ENCODE results near the gene MMP2.
A peak's percentile ranks its signal among the peaks of the same experiment; 100 is the strongest.

Gene MMP2

DNA sequence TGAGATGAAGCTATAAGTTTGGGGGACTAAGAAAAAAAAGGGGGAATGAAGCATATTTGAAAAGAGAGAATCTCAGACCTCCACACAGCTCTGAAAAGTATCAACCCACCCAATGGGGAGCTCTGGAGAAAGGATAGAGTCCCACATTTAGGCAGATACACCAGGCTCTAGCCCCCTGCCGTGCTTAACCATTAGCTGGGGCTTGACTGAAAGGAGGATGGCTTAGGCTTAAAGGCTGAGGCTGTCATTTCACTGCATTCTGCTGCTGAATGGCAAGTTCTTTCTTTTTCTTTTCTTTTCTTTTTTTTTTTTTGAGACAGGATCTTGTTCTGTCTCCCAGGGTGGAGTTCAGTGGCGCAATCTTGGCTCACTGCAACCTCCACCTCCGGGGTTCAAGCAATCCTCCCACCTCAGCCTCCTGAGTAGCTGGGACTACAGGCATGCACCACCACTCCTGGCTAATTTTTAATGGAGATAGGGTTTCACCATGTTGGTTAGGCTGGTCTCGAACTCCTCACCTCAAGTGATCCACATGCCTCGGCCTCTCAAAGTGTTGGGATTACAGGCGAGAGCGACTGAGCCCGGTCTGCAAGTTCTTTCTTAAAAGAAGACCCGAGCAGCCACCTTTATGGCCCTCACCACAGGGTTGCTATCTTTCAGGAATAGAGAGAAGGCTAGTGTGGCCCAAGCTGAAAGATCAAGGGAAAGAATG lies 9.0 kb upstream of the MMP2 start:
- no peak for DNase-seq

DNA sequence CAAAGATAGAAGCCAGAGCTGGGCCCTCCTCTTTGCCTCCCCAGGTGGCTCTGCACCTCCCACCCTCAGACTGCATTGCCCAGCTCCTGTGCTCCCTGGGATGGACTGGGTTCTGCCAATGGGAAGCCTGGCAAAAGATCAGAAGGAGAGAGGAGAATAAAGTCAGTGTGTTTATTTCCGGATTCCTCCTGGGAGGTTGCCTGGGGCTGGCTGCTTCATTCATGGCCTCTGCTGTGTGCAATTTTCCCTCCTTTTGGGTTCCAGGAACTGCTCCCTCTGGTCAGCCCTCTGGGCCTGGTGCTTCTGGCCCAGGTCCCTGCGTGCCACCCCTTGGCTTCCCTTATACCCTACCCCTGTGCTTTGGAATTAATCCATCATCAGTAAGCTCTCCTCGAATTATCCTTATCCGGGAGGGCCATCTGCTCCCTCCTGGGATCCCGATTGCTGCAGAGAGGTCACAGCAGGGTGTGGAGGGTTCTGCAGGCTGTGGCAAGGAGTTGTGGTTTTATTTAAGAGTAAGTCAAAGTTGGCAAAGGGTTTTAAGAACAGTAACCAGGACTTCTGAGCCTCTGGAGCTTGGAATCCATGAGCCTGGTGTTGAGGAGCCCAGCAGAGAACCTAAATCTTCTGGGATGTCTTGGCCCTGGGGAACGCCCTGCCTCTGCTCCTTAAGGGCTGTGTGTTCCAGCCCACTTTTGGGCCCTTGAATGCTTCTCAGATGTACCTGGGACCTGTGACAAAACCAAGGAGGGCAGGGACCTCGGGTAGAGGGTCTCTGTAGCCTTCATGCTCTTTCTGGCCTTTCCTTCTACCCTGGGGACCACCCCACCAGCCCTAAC lies 8.2 kb upstream of the MMP2 start:
- DNase-seq: peak; percentile 55

DNA sequence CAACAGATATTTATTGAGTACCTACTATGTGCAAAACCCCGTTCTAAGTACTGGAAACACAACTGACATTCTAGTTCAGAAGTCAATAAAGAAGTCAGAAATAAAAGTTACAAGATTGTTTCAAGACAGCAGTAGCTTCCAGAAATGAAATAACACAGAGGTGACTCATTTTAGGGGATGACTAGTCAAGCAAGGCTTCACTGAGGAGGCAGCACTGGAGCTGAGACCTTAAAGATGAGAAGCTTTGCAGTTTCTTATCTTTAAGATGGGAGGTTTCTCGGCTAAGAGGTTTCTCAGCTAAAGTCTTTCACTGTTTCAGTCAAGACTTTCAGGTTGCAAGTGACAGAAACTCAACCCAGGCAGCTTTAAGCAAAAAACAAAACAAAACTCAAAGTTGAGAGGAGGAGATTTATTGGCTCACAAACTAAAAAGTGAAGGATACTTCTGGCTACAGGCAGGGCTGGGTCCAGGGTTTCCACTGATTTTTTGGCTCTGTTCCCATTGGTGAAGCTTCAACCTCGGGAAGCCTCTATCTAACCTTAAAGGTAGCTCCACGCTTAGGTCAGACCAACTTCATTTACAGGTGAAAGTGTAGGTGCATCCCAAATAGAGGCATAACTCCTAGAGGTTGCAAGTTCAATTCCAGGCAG lies 7.4 kb upstream of the MMP2 start:
- DNase-seq: peak; percentile 90

DNA sequence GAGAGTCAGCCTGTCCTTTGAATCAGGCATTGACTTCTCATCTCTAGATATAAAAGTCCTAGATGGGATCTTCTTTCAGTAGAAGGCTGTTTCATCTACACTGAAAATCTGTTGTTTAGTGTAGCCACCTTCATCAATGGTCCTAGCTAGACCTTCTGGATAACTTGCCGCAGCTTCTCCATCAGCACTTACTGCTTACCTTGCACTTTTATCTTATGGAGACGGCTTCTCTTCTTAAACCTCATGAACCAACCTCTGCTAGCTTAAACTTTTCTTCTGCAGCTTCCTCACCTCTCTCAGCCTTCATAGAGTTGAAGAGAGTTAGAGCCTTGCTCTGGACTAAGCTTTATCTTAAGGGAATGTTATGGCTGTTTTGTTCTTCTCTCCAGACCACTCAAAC lies 5.4 kb upstream of the MMP2 start:
- DNase-seq: no peak

DNA sequence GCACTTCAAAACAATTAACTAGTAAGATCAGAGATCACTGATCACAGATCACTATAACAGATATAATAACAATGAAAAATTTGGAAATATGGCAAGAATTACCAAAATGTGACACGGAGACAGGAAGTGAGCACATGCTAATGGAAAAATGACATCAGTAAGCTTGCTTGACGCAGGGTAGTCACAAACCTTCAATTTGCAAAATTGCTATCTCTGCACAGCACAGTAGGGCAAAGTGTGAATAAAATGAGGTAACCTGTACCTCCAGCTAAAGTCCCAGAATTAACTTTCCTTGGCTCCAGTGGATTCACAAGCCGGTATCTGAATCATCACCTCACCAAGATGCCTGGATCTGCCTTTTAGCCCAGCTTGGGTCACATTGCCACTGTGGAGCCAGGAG lies 4.2 kb upstream of the MMP2 start:
- no peak for DNase-seq

DNA sequence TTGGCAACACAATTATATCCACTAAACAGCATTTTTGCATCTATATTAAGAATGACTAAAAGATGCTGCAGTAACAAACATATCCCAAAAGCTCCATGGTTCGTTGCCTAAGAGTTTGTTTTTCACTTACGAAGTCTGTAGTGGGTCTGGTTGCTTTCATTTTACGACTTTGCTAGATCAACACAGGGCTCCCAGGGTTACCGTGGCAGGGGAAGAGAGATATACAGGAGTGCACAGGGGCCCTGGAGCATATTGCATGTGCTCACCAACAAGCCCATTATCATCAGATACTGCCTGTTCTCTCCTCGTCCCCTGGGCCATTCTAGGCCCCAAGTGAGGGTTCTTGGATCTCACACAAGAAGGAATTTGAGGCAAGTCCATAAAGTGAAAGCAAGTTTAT lies 3.1 kb upstream of the MMP2 start:
- DNase-seq: no peak

DNA sequence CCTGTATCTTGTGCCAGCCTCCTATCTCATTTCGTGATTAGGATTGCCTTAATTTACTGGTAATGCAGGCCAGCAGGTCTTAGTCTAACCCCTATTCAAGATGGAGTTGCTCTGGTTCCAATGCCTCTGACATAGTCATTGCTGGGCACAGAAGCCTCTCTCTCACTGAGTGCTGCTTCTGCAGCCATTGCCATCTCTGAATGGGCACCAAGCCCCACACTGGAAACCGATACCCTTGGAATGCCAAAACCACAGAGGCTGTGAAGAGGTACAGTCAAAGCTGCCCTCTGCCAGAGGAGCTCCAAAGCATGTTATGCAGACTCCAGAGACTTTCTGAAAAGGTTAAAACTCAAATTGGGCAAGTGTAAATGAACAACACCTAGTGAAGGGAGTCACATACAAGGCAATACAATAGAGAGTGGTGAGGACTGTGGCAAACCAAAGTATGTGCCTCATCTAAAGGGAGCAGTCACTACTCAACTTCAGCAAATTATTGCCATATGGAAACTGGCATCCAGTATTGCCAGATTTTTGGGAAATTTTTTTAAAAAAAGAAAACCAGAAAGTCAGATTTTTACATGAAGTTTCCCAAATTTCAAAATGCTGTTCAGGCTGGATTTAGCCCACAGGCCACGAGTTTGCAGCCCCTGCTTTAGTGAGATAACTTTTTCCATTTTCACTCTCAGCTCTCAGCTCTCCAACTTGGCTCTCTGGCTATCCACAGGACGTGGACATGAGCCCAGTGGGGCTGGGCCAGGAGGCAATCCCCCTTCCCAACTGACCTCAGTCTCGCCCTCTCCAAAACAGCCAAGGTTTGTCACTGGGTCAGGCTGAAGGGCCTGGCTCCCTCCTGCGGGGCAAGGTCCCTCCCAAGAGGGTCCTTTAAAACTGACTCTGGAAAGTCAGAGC lies 2.1 kb upstream of the MMP2 start:
- DNase-seq: no peak

DNA sequence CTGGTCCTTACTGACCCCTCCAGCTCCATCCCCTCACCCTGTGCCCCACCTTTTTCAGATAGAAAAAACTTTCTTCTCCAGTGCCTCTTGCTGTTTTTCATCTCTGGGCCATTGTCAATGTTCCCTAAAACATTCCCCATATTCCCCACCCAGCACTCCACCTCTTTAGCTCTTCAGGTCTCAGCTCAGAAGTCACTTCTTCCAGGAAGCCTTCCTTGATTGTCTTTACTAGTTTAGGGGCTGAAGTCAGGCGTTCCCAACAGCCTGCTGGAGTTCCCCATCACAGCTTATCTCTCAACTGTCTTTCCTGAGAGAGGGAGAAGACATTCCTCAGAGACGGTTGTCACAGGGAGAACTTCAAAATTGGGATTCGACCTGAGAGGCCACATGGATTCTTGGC lies 1.3 kb upstream of the MMP2 start:
- no peak for DNase-seq

DNA sequence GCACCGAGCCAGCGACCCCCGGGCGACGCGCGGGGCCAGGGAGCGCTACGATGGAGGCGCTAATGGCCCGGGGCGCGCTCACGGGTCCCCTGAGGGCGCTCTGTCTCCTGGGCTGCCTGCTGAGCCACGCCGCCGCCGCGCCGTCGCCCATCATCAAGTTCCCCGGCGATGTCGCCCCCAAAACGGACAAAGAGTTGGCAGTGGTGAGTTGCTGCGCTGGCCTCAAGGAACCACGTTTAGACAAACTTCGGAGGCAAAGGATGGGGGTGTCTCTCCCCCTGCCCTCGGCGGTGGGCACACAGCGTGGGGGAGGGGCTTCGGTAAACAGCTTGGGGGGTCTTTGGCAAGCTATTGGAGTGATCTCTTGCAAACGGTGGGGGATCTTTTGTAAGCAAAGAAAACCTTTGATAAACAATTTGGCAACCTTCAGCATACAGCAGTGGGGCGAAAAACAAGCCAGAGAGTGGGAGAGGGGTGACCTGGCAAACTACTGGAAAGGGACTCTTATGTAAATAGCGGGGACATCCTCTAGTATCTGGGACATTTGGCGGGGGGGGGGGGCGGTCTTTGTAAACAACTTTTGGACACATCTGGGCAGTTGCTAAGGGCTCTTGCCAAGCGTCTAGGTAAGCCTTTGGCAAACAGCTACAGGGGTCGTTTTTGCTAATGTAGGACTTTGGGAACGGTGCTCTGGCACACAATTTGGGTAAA lies 587 bp downstream of the MMP2 start:
- DNase-seq: no peak

DNA sequence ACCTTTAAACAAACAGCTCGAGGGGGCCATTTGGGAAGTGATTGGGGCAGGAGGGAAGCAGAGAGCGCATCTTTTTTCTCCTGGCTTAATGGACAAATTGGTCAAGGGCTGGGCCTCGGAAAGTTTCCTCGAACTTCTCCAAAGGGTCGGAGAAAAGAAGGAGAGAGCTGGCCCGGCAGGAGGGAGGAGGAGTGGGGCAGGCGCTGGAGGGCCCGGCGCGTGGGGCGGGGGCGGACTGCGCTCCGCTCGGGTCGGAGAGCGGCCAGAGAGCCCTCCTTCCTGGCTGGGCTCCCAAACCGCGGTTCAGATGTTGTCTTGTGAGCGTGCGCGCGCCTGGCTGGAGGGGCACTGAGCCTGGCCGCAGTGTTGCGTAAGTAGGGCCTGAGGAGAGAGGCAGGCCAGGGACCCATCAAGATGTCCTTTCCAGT lies 1.2 kb downstream of the MMP2 start:
- DNase-seq: peak; percentile 94

DNA sequence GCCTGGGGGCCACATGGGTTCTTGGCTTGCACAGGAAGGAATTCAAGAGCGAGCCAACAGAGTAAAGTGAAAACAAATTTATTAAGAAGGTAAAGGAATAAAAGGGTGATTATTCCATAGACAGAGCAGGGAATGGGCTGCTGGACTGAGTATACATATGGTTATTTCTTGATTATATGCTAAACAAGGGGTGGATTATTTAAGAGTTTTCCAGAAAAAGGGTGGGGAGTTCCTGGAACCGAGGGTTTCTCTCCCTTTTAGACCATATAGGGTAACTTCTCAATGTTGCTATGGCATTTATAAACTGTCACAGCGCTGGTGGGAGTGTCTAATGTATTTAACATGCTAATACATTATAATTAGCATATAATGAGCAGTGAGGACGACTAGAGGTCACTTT lies 2.0 kb downstream of the MMP2 start:
- DNase-seq: no peak

DNA sequence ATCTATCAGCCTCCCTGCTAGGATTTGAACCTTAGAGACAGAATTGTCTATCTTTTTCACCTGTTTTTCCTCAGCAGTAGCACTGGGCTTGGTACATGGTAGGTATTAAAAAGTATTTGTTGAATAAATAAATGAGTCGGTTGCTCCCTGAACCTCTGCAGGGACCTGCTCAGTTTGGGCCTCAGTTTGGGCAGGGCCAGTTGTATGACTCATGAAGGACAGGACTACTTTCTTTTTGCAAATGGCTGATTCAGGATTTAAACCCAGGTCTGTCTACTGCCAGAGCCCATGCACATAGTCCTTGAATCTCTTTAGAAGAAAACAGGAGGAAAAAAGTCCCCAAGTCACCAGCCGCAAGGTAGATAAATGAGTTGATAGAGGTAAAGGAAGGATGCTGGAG lies 3.1 kb downstream of the MMP2 start:
- no peak for DNase-seq

DNA sequence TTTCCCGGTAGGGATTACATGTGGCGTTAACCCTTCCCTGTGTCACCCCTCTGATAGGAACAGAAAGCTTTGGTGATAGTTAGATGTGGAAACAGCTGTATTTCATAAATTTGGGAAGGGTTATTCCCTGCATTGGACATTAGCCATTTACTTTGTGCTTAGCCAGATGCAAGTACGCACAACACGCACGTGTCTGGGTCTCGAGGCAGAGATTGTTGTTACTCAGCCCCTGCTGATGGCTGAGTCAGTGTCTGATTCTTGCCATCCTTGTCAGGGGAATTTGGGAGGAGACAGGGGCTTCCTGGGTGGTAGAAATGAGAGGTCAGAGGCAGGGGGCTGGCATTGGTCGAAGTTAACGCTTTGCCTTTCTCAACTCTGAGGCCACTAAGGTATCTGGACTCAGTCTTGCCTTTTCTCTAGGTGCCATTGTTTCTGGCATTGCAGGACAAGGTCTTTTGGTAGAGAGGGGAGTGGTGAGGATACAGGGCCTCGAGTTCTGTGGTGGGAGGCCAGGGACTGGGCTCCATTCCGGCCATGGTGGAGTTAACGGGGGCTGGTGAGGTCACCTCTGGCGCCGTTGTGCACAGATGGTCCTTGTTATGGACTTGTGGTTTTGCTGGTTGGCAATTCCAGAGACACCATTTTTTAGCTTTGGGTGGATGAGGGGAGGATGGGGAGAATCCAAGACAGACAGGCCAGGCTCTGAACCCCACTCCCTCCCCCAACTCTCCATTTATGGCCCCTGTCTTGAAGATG lies 8.2 kb downstream of the MMP2 start:
- DNase-seq: peak; percentile 97

DNA sequence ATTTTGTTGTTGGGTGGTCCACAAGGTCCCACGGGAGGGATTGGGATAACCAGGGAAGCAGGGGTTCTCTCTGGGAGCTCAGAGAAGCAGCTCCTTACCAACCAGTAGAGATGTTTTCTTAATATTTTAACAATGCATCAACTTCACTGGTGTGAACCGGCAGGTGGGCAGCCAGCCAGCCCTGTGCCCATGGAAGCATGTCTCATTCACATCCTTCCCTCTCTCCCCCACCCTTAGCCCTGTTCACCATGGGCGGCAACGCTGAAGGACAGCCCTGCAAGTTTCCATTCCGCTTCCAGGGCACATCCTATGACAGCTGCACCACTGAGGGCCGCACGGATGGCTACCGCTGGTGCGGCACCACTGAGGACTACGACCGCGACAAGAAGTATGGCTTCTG lies 9.3 kb downstream of the MMP2 start:
- no peak for DNase-seq

DNA sequence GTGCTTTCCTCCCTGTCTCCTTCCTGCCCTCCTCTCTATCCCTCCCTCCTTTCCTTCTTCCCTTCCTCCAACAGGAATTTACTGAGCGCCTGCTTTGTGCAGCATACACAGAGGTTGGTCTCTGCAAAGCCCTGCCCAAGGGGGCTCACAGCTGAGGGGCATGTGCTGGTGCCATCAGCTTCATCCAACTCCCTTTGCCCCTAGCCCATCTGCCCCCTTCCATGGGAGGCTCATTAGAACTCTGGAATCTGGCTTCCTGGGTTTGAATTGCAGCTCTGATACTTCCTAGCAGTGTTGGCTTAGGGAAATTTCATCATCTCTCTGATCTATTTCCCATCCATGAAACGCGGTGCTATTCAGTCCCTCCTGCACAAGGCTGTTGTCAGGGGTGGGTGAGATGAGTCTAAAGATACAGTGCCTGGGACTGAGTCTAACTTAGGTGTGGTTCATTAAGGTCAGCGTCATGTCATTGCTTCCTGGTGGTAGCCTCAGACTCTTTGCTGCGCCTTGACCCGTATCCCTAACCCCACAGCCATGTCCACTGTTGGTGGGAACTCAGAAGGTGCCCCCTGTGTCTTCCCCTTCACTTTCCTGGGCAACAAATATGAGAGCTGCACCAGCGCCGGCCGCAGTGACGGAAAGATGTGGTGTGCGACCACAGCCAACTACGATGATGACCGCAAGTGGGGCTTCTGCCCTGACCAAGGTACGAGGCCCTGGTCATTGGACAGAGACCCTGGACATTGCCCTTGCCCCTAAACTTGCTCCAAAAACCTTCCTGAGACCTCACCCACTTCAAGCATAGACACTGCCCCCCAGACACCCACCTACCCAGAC lies 10.3 kb downstream of the MMP2 start:
- DNase-seq: no peak

DNA sequence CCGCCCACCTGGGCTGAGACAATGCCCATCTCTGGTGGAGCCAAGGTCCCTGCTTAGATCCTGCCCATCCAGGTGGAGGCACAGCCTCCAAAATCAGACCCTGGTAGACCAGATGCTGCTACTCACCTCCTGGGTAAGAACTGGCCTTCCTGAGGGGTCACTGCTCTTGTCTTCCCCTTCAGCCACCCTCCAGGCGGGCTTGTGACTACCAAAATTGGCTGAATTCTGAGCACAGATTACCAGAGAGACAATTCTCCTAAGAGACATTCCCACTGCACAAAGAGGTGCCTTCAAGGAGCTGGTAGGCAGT lies 10.9 kb downstream of the MMP2 start:
- no peak for DNase-seq

DNA sequence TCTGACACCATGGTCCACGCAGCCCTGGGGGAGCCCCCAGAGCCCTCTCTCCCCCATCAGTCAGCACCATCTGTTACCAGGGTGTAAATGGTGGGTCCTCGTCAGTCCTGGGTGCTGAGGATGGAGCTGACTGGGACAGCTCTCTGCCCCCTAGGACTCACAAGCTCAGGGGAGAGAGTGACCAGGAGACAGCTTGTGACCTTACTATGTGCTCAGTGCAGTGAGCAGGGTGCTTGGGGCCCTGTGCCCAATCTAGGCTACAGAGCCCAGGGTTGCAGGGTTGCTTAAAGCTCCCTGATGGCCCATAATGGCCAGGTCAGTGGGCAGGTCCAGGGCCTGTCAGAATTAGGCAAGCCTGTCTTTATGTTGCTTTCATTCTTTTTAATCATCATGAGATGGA lies 11.3 kb downstream of the MMP2 start:
- DNase-seq: no peak

DNA sequence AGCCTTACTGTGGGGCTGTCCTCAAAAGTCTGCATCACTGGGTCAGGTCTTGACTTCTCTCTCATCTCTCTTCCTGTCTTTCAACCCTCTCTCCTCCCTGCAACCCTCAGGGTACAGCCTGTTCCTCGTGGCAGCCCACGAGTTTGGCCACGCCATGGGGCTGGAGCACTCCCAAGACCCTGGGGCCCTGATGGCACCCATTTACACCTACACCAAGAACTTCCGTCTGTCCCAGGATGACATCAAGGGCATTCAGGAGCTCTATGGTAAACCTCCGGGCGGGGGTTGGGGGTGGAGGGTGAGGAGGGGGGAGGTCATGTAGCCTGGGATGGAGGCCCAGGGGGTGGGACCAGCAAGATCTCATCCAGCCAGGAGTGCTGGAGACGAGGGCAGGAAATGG lies 12.7 kb downstream of the MMP2 start:
- DNase-seq: no peak

DNA sequence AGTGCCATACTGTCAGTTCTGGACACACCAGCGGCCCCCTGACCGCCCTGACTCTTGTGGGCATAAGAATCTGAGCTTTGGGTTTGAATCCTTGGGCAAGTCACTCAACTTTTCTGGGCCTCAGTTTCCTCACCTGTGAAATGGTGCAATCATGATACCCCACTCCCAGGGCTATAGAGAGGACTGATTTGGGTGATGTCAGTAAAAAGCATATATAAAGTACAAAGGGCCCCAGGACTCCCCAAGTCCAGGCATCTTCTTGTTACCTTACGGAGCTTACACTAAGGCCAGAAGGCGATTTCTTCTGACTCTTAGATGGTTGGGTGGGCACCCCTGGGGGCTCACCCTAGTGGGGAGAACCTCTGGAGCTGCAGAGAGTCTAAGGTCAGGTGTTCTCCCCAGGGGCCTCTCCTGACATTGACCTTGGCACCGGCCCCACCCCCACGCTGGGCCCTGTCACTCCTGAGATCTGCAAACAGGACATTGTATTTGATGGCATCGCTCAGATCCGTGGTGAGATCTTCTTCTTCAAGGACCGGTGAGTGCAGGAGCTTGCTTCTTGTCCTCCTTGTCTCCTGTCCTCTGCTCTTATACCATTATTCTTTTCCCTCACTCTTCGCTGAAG lies 13.9 kb downstream of the MMP2 start:
- no peak for DNase-seq

DNA sequence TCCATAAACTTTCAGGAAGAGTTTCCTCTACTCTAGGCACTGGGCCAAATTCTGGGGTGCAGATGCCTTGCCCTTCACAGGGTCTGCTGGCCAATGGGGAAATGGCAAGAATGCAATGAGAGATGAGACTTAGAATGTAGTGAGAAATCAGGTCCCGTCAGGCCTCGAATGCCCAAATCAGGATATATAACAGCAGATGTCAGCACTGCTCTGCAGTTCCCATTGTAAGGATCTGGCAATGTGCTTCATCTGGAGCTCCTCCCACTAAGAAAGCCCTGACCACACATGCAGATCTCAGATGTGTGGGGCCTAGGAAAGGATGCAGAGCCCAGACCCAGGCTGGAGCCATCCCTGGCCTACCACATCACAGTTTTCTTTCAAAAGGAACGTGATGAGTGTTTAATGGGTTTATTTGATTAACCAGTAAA lies 16.0 kb downstream of the MMP2 start:
- peak; percentile 99 for DNase-seq

All from fibroblast of upper back skin (primary cell).